ENCODE data around the gene WDR59.
"Not testable (repeated sequence)": the region's sequence is repeated elsewhere in the genome, so short reads cannot be mapped to it uniquely, and the experiment has no call there.

WDR59 gene

GRCh38 chr16:74954763-74955162 is 30.2 kb downstream of the WDR59 start:
- no peak for DNase-seq

GRCh38 chr16:74951681-74952080 is 33.2 kb downstream of the WDR59 start:
- DNase-seq: no peak

GRCh38 chr16:74951206-74951605 is 33.7 kb downstream of the WDR59 start:
- no peak for DNase-seq

GRCh38 chr16:74950511-74950910 is 34.4 kb downstream of the WDR59 start:
- no peak for DNase-seq

- no peak for DNase-seq
Observed at GRCh38 chr16:74949309-74949708, 35.6 kb downstream of the WDR59 start.

GRCh38 chr16:74944466-74944865 is 40.5 kb downstream of the WDR59 start:
- no peak for DNase-seq

- no peak for DNase-seq
Observed at GRCh38 chr16:74942977-74943918, 41.7 kb downstream of the WDR59 start.

- no peak for DNase-seq
Observed at GRCh38 chr16:74942566-74942965, 42.4 kb downstream of the WDR59 start.

GRCh38 chr16:74939688-74940087 is 45.2 kb downstream of the WDR59 start:
- no peak for DNase-seq

- DNase-seq: no peak
Observed at GRCh38 chr16:74936902-74937560, 47.9 kb downstream of the WDR59 start.

GRCh38 chr16:74931445-74931844 is 53.5 kb downstream of the WDR59 start:
- no peak for DNase-seq

- no peak for DNase-seq
Observed at GRCh38 chr16:74929636-74930035, 55.3 kb downstream of the WDR59 start.

GRCh38 chr16:74926805-74927204 is 58.1 kb downstream of the WDR59 start:
- DNase-seq: no peak

- DNase-seq: no peak
Observed at GRCh38 chr16:74923766-74924460, 61.0 kb downstream of the WDR59 start.

GRCh38 chr16:74922150-74923138 is 62.5 kb downstream of the WDR59 start:
- DNase-seq: no peak

- DNase-seq: no peak
Observed at GRCh38 chr16:74921051-74921450, 63.9 kb downstream of the WDR59 start.

- DNase-seq: no peak
Observed at GRCh38 chr16:74909665-74910064, 75.3 kb downstream of the WDR59 start.

- not testable (repeated sequence) for DNase-seq
Observed at GRCh38 chr16:74908759-74909158, 76.2 kb downstream of the WDR59 start.

GRCh38 chr16:74903901-74904678 is 80.8 kb downstream of the WDR59 start:
- no peak for DNase-seq

- DNase-seq: no peak
Observed at GRCh38 chr16:74903120-74903519, 81.8 kb downstream of the WDR59 start.

- no peak for DNase-seq
Observed at GRCh38 chr16:74902161-74902560, 82.8 kb downstream of the WDR59 start.
